Tibial artery (tissue), 4 donors: Measurements from ENCODE around the gene SLC49A3.
A peak's percentile ranks its signal among the peaks of the same experiment; 100 is the strongest.
"Not testable (repeated sequence)": the region's sequence is repeated elsewhere in the genome, so short reads cannot be mapped to it uniquely, and the experiment has no call there.

ENCODE experiments used
- DNase-seq, 2 donors: peaks; one replicate each; pipeline ENCODE4 v3.0.0-alpha.2; 2019
- H3K27ac ChIP-seq, 2 donors: fragments of 200-600 bp; sonication (generic) in 1 of 2; 1 replicate in 1 of 2; 2 replicates in 1 of 2; pipeline ENCODE4 v1.5.1; 2018 to 2019; ENCODE audit warnings: mild to moderate bottlenecking in 1 of 2
- H3K27me3 ChIP-seq, 2 donors: fragments of 200-600 bp; sonication (generic) in 1 of 2; one replicate each; pipeline versions ENCODE4 v1.5.1 to v1.6.0; 2016 to 2019
- H3K36me3 ChIP-seq, 3 donors: fragments of 200-600 bp; sonication (generic) in 2 of 3; one replicate each; pipeline ENCODE4 v1.5.1; 2016 to 2019; ENCODE audit warnings: mild to moderate bottlenecking in 2 of 3
- H3K4me1 ChIP-seq, 4 donors: fragments of 200-600 bp; sonication (generic) in 2 of 4; 1 replicate in 3 of 4; 2 replicates in 1 of 4; pipeline ENCODE4 v1.5.1; 2016 to 2019
- H3K4me3 ChIP-seq, 2 donors: fragments of 200-600 bp; sonication (generic) in 1 of 2; 1 replicate in 1 of 2; 2 replicates in 1 of 2; pipeline ENCODE4 v1.5.1; 2018 to 2019; ENCODE audit warnings: mild to moderate bottlenecking in 2 of 2
- H3K9me3 ChIP-seq, 3 donors: fragments of 200-600 bp; sonication (generic) in 1 of 3; one replicate each; pipeline ENCODE4 v1.5.1; 2016 to 2019
- intact Hi-C: fragments of 100-400 bp; cut with DNase I; formaldehyde crosslinking; loops from one replicate; pipeline ENCODE4 v1.15.0; 2023; ENCODE audit warnings: low total_unique reads
- TF ChIP-seq, protein P1 (sequence below), 2 experiments: fragments of 200-600 bp in 1 of 2; fragments of 450-650 bp in 1 of 2; IDR thresholded peaks; one replicate each; pipeline ENCODE4 v1.5.1; 2017 to 2019; ENCODE audit warnings: antibody characterized with exemption in 2 of 2, mild to moderate bottlenecking in 1 of 2, moderate library complexity in 1 of 2

The SLC49A3 gene

GRCh38 chr4:636628-637159, 52.3 kb downstream of the SLC49A3 start:
- H3K4me3 ChIP-seq, result no peak overlapping the region
- peaks cover 0 to 13% (median 6%) of the 10 kb centered on the region in 3 donors for H3K9me3 ChIP-seq
- intact Hi-C loops, result no loop called here
- TF ChIP-seq, protein P1, sequence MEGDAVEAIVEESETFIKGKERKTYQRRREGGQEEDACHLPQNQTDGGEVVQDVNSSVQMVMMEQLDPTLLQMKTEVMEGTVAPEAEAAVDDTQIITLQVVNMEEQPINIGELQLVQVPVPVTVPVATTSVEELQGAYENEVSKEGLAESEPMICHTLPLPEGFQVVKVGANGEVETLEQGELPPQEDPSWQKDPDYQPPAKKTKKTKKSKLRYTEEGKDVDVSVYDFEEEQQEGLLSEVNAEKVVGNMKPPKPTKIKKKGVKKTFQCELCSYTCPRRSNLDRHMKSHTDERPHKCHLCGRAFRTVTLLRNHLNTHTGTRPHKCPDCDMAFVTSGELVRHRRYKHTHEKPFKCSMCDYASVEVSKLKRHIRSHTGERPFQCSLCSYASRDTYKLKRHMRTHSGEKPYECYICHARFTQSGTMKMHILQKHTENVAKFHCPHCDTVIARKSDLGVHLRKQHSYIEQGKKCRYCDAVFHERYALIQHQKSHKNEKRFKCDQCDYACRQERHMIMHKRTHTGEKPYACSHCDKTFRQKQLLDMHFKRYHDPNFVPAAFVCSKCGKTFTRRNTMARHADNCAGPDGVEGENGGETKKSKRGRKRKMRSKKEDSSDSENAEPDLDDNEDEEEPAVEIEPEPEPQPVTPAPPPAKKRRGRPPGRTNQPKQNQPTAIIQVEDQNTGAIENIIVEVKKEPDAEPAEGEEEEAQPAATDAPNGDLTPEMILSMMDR (IDR thresholded peaks at IDR 0.05), result no peak
- peak in 1 of 2 donors; percentile 40 for DNase-seq
- no peak overlapping the region for H3K27ac ChIP-seq
- peaks cover 0 to 27% of the 10 kb centered on the region in 2 donors for H3K27me3 ChIP-seq
- H3K36me3 ChIP-seq, result no peaks in the 10 kb centered on the region
- no peaks in the 10 kb centered on the region for H3K4me1 ChIP-seq

- TF ChIP-seq, protein P1 (IDR thresholded peaks at IDR 0.05), result no peak
- DNase-seq, result peak in 1 of 2 donors; percentile 44
- Histone ChIP-seq H3K36me3 (no peaks in the 10 kb centered on the region), H3K4me1 (no peaks in the 10 kb centered on the region), H3K4me3 (no peak overlapping the region), H3K27me3 (peaks cover 0 to 27% of the 10 kb centered on the region in 2 donors), H3K27ac (no peak overlapping the region), H3K9me3 (peaks cover 0 to 9% (median 0%) of the 10 kb centered on the region in 3 donors)
- intact Hi-C loops, result no loop called here
Measured at GRCh38 chr4:635851-636627, 52.9 kb downstream of the SLC49A3 start.

DNA sequence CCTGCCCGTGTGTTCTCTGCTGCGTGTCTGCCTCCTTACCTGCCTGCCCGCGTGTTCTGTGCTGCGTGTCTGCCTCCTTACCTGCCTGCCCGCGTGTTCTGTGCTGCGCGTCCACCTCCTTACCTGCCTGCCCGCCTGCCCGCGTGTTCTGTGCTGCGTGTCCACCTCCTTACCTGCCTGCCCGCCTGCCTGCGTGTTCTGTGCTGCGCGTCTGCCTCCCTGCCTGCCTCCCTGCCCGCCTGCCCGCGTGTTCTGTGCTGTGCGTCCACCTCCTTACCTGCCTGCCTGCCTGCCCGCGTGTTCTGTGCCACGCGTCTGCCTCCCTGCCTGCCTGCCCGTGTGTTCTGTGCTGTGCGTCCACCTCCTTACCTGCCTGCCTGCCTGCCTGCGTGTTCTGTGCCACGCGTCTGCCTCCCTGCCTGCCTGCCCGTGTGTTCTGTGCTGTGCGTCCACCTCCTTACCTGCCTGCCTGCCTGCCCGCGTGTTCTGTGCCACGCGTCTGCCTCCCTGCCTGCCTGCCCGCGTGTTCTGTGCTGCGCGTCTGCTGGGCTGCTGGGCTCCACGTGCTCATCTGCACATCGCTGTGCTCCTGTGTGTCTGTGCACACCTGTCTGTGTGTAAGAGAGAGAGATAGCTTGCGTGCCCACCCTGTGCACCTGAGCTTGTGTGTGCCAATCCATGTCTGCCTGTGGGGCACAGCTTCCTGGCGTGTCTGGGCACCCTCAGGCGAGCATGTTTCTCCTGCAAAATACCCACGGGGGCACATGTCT, 53.7 kb downstream of the SLC49A3 start:
- H3K4me3 ChIP-seq, intact Hi-C loops, DNase-seq, H3K9me3 ChIP-seq, H3K36me3 ChIP-seq, H3K27ac ChIP-seq, H3K4me1 ChIP-seq: not testable (repeated sequence)
- H3K27me3 ChIP-seq, result peaks cover 0 to 23% of the 10 kb centered on the region in 2 donors

DNA sequence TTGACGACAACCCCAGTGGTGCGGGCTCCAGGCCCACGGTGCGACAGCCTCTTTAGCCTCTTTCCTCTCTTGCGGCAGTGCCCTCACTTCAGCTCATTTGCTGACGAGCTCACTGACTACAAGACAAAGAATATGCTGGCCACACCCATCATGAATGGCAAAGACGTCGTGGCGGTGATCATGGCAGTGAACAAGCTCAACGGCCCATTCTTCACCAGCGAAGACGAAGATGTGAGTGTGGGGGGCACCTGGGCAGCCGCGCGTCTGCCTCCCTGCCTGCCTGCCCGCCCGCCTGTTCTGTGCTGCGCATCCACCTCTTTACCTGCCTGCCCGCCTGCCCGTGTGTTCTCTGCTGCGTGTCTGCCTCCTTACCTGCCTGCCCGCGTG, 54.4 kb downstream of the SLC49A3 start:
- H3K9me3 ChIP-seq, result peaks cover 0 to 9% (median 0%) of the 10 kb centered on the region in 3 donors
- intact Hi-C loops, result no loop called here
- no peak for DNase-seq
- H3K4me3 ChIP-seq, result no peak overlapping the region
- peaks cover 0 to 26% of the 10 kb centered on the region in 2 donors for H3K27me3 ChIP-seq
- TF ChIP-seq, protein P1 (IDR thresholded peaks at IDR 0.05), result no peak
- H3K36me3 ChIP-seq, result no peaks in the 10 kb centered on the region
- no peak overlapping the region for H3K27ac ChIP-seq
- H3K4me1 ChIP-seq, result no peaks in the 10 kb centered on the region

- intact Hi-C loops, result no loop called here
- Histone ChIP-seq H3K9me3 (peaks cover 0 to 9% (median 0%) of the 10 kb centered on the region in 3 donors), H3K36me3 (no peaks in the 10 kb centered on the region), H3K4me1 (no peaks in the 10 kb centered on the region), H3K27ac (no peak overlapping the region), H3K4me3 (no peak overlapping the region), H3K27me3 (peaks cover 0 to 26% of the 10 kb centered on the region in 2 donors)
- no peak for DNase-seq
- TF ChIP-seq, protein P1 (IDR thresholded peaks at IDR 0.05), result no peak
Measured at GRCh38 chr4:633976-634598, 54.9 kb downstream of the SLC49A3 start.
